Stomach (tissue), 9 donors: ENCODE measurements around the gene COA8. TPM values are rescaled to one million over a fixed set of nuclear protein-coding genes. Genes with fewer than 3 reads are reported as not detected.
A peak's percentile ranks its signal among the peaks of the same experiment; 100 is the strongest.

Source experiments
- DNase-seq, 2 donors: peaks; one replicate each; pipeline versions ENCODE4 v3.0.0 to v3.0.0-alpha.2; 2013 to 2019
- H3K27ac ChIP-seq, 5 donors: fragments of 200-600 bp in 4 of 5; sonication (generic) in 4 of 5; one replicate each; pipeline ENCODE4 v1.5.1; 2013 to 2019; ENCODE audit warnings: mild to moderate bottlenecking in 1 of 5, moderate library complexity in 1 of 5
- H3K27me3 ChIP-seq, 3 donors: fragments of 200-600 bp; sonication (generic); one replicate each; pipeline ENCODE4 v1.5.1; 2017 to 2019; ENCODE audit warnings: mixed run types in 1 of 3
- H3K36me3 ChIP-seq, 4 donors: fragments of 200-600 bp; sonication (generic); 1 replicate in 3 of 4; 2 replicates in 1 of 4; pipeline ENCODE4 v1.5.1; 2016 to 2019
- H3K4me1 ChIP-seq, 4 donors: fragments of 200-600 bp; sonication (generic); one replicate each; pipeline ENCODE4 v1.5.1; 2016 to 2019
- H3K4me3 ChIP-seq, 4 donors: fragments of 200-600 bp; sonication (generic) in 3 of 4; one replicate each; pipeline ENCODE4 v1.5.1; 2016 to 2019; ENCODE audit warnings: mild to moderate bottlenecking in 1 of 4
- H3K9me3 ChIP-seq, 4 donors: fragments of 200-600 bp; sonication (generic); one replicate each; pipeline ENCODE4 v1.5.1; 2016 to 2019
- EP300 ChIP-seq: sonication (generic); formaldehyde crosslinking; IDR thresholded peaks from one replicate; pipeline ENCODE4 v1.6.1; 2017; ENCODE audit warnings: antibody characterized with exemption
- POLR2A ChIP-seq, 4 donors: fragments of 450-650 bp; IDR thresholded peaks; one replicate each; pipeline ENCODE4 v1.6.1; 2016; ENCODE audit warnings: antibody characterized with exemption in 4 of 4, control low read depth in 2 of 4, mild to moderate bottlenecking in 1 of 4, moderate library complexity in 1 of 4
- POLR2AphosphoS5 ChIP-seq, 3 donors: sonication (generic); formaldehyde crosslinking; IDR thresholded peaks; one replicate each; pipeline ENCODE4 v1.6.1; 2016; ENCODE audit warnings: antibody characterized with exemption in 3 of 3
- WGBS, 5 donors: extraction: QIAGEN DNeasy Blood & Tissue Kit in 3 of 5; methylation state at CpG; one replicate each; pipeline versions ENCODE4 v1.1.5 to v1.1.7; 2013 to 2018; 5-methylcytosine and 5-hydroxymethylcytosine counted together
- intact Hi-C: fragments of 100-400 bp; cut with DNase I; formaldehyde crosslinking; loops from one replicate; pipeline ENCODE4 v1.15.1; 2023; ENCODE audit warnings: low total_unique reads
- polyA plus RNA-seq, 3 donors: library from polyadenylated mRNA; stranded (reverse); fragments of 200-250 nt; gene quantifications; one replicate each; pipeline ENCODE4 v1.2.3, GENCODE V29; 2013
- total RNA-seq, 5 donors: library from RNA; depleted of rRNA; stranded (reverse); fragments of >200 nt; gene quantifications; one replicate each; pipeline versions ENCODE4 v1.1.0 to v1.2.3, GENCODE V29; 2014 to 2016
- TF ChIP-seq, protein P1 (sequence below), 7 experiments: fragments of 450-650 bp in 4 of 7; fragments of 200-600 bp in 3 of 7; sonication (generic) in 3 of 7; IDR thresholded peaks; one replicate each; pipeline ENCODE4 v1.5.1; 2016 to 2019; ENCODE audit warnings: antibody characterized with exemption in 7 of 7, control low read depth in 2 of 7, mild to moderate bottlenecking in 1 of 7
- donor health status: healthy with polysubstance abuse.
- donor health status: Bipolar disorder and iron deficiency.
- donor health status: healthy.

COA8 gene
- total and polyA plus RNA-seq, 8 donors = 6.4 to 96.5 (median 21.0) TPM

DNA sequence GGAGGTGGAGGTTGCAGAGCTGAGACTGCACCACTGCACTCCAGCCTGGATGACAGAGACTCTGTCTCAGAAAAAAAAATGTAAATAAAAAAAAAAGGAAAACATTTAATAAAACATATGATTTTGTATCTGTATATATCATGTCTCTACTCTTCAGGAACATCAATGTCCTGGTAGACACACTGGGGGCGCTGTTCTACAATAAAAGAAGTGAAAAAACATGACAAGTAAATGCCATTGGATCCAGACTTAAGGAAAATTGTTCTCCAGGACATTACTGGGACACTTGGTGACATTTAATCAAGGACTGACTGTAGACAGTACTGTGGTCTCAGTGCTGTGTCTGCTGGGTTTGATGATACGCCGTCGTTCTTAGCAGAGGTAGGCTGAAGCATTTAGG is 50.8 kb downstream of the COA8 start:
- no peaks in the 10 kb centered on the region for H3K36me3 ChIP-seq
- peaks cover 0 to 17% (median 11%) of the 10 kb centered on the region in 4 donors for H3K9me3 ChIP-seq
- H3K27me3 ChIP-seq = peaks cover 0 to 2% (median 0%) of the 10 kb centered on the region in 3 donors
- H3K4me3 ChIP-seq = no peak overlapping the region
- no peak overlapping the region for H3K27ac ChIP-seq
- peaks cover 0 to 2% (median under 1%) of the 10 kb centered on the region in 4 donors for H3K4me1 ChIP-seq
- DNase-seq = no peak
- WGBS, 5 donors = 84 to 96% (median 93%) methylated on average over 4 of the region's 4 CpGs
- no peak for TF ChIP-seq POLR2AphosphoS5 (IDR thresholded peaks at IDR 0.05)
- no peak for TF ChIP-seq EP300
- TF ChIP-seq POLR2A (IDR thresholded peaks at IDR 0.05) = no peak
- TF ChIP-seq, protein P1, sequence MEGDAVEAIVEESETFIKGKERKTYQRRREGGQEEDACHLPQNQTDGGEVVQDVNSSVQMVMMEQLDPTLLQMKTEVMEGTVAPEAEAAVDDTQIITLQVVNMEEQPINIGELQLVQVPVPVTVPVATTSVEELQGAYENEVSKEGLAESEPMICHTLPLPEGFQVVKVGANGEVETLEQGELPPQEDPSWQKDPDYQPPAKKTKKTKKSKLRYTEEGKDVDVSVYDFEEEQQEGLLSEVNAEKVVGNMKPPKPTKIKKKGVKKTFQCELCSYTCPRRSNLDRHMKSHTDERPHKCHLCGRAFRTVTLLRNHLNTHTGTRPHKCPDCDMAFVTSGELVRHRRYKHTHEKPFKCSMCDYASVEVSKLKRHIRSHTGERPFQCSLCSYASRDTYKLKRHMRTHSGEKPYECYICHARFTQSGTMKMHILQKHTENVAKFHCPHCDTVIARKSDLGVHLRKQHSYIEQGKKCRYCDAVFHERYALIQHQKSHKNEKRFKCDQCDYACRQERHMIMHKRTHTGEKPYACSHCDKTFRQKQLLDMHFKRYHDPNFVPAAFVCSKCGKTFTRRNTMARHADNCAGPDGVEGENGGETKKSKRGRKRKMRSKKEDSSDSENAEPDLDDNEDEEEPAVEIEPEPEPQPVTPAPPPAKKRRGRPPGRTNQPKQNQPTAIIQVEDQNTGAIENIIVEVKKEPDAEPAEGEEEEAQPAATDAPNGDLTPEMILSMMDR (IDR thresholded peaks at IDR 0.05) = peak in 2 of 7 experiments; percentile 18 to 21
- intact Hi-C loops = no loop called here

DNA sequence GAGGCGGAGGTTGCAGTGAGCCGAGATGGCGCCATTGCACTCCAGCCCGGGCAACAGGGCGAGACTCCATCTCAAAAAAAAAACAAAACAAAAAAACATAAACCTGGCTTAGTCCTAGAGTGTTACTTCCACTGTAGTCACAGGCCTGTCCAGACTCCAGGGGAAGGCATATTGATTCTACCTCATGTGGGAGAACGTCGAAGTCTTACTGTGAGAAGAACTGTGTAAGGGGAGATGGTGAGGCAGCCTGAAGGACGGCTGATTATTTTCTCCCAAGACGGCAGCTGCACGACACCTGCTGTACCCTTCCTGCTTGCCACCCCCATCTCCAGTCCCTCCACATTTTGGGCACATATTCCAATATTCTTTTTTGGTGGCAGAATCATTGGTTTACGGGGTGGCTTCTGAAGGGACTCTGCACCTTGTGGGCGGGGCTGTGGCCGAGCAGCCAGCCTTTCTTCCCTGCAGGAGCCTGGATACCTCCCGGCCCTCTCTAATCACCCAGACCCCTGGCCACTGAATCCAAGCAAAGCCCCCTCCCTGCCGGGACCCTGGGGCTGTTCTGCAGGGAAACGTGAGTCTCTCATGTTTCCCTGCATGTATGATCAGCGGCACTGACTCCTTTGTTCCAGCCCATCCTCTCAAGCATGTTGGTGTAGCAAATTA is 54.0 kb downstream of the COA8 start:
- Histone ChIP-seq H3K4me3 (no peak overlapping the region), H3K4me1 (no peaks in the 10 kb centered on the region), H3K36me3 (no peaks in the 10 kb centered on the region), H3K27ac (no peak overlapping the region), H3K27me3 (no peaks in the 10 kb centered on the region), H3K9me3 (peaks cover 0 to 3% (median 1%) of the 10 kb centered on the region in 4 donors)
- 61 to 79% (median 73%) methylated on average over 14 to 17 of the region's 17 CpGs for WGBS, 5 donors
- no peak for DNase-seq
- TF ChIP-seq POLR2A (IDR thresholded peaks at IDR 0.05) = no peak
- TF ChIP-seq POLR2AphosphoS5 (IDR thresholded peaks at IDR 0.05) = no peak
- TF ChIP-seq EP300 = no peak
- TF ChIP-seq, protein P1 (IDR thresholded peaks at IDR 0.05) = no peak
- intact Hi-C loops = no loop called here

DNA sequence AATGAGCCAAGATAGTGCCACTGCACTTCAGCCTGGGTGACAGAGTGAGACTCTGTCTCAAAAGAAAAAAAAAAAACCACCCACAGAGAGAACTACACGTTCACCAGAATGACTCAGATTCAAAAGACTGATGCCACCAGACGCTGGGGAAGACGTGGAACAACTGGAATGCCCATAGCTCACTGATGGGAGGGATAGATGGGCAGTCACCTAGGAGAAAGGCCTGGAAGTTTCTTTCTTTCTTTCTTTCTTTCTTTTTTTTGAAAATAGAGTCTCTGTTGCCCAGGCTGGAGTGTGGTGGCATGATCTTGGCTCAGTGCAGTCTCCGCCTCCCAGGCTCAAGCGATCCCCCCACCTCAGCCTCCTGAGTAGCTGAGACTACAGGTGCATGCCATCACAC is 56.3 kb downstream of the COA8 start:
- intact Hi-C loops = no loop called here
- Histone ChIP-seq H3K9me3 (no peaks in the 10 kb centered on the region), H3K4me3 (no peak overlapping the region), H3K4me1 (peaks cover 4 to 9% (median 7%) of the 10 kb centered on the region in 4 donors), H3K36me3 (no peaks in the 10 kb centered on the region), H3K27me3 (no peaks in the 10 kb centered on the region), H3K27ac (no peak overlapping the region)
- DNase-seq = no peak
- WGBS, 5 donors = 66 to 82% (median 76%) methylated on average over 5 of the region's 5 CpGs
- TF ChIP-seq POLR2A (IDR thresholded peaks at IDR 0.05) (no peak), EP300 (no peak), POLR2AphosphoS5 (IDR thresholded peaks at IDR 0.05) (no peak)
- TF ChIP-seq, protein P1 (IDR thresholded peaks at IDR 0.05) = no peak

DNA sequence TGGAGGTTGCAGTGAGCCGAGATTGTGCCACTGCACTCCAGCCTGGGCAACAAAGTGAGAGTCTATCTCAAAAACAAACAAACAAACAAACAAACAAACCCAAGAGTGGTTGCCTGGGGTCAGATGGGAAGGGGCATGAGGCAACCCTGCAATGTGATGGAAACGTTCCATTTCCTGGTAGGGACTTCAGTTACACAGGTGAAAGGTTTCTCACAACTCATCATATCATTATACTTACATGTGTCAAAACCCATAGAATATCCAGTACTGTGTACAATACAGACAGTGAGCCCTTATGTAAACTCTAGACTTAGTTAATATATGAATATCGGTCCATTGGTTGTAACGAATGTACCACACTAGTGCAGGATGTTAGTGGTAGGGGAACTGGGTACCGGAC is 59.1 kb downstream of the COA8 start:
- WGBS, 5 donors = 80 to 86% (median 84%) methylated on average over 5 of the region's 5 CpGs
- Histone ChIP-seq H3K27ac (no peak overlapping the region), H3K4me1 (peaks cover 17 to 24% (median 21%) of the 10 kb centered on the region in 4 donors), H3K27me3 (no peaks in the 10 kb centered on the region), H3K36me3 (no peaks in the 10 kb centered on the region), H3K9me3 (no peaks in the 10 kb centered on the region), H3K4me3 (no peak overlapping the region)
- intact Hi-C loops = no loop called here
- TF ChIP-seq POLR2AphosphoS5 (IDR thresholded peaks at IDR 0.05) = no peak
- DNase-seq = no peak

DNA sequence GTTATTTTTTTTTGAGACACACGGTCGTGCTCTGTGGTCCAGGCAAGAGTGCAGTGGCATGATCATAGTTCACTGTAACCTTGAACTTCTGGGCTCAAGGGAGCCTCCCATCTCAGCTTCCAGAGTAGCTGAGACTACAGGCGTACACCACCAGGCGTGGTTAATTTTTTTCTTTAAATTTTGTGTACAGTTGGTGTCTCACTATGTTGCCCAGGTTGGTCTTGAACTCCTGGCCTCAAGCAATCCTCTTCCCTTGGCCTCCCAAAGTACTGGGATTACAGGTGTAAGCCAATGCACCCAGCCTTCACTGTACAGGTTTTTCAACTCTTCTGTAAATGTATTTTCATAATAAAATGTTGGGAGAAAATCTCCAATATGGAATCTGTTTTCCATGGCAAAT is 60.5 kb downstream of the COA8 start:
- Histone ChIP-seq H3K4me1 (peaks cover 25 to 36% (median 29%) of the 10 kb centered on the region in 4 donors), H3K4me3 (no peak overlapping the region), H3K27ac (no peak overlapping the region), H3K27me3 (no peaks in the 10 kb centered on the region), H3K9me3 (no peaks in the 10 kb centered on the region), H3K36me3 (no peaks in the 10 kb centered on the region)
- DNase-seq = no peak
- TF ChIP-seq EP300 = no peak
- no peak for TF ChIP-seq POLR2A (IDR thresholded peaks at IDR 0.05)
- no peak for TF ChIP-seq POLR2AphosphoS5 (IDR thresholded peaks at IDR 0.05)
- TF ChIP-seq, protein P1 (IDR thresholded peaks at IDR 0.05) = no peak
- intact Hi-C loops = no loop called here
- 80 to 83% (median 80%) methylated on average over 4 of the region's 4 CpGs for WGBS, 5 donors
